SK-N-SH treated with all-trans-retinoic acid at 6 μM for 48 hours (cell line): ENCODE measurements around the gene GTF2H4.

Experiments
- CREB5 ChIP-seq: fragments of 250-450 bp; sonication (Bioruptor Pico); IDR thresholded peaks from 2 replicates; pipeline ENCODE4 v1.5.1; 2020; ENCODE audit warnings: low read depth, mild to moderate bottlenecking, moderate library complexity
- OSR1 ChIP-seq: fragments of 250-450 bp; sonication (Bioruptor Pico); IDR thresholded peaks from 2 replicates; pipeline ENCODE4 v1.8.0; 2022; ENCODE audit warnings: moderate library complexity, mild to moderate bottlenecking, inconsistent platforms
- RARB ChIP-seq: fragments of 250-450 bp; sonication (Bioruptor Pico); IDR thresholded peaks from 2 replicates; pipeline ENCODE4 v1.8.0; 2021; ENCODE audit warnings: mild to moderate bottlenecking, moderate library complexity

GRCh38 chr6:30862156-30862875, 45.7 kb upstream of the GTF2H4 start:
- TF ChIP-seq RARB (CRISPR knock-in tag) (no peak), OSR1 (no peak), CREB5 (no peak)
